8988T (cell line): ENCODE data around the gene FAM78B.

ENCODE experiments used
- DNase-seq: peaks from one replicate; pipeline ENCODE4 v3.0.0; 2011

Gene FAM78B, protein sequence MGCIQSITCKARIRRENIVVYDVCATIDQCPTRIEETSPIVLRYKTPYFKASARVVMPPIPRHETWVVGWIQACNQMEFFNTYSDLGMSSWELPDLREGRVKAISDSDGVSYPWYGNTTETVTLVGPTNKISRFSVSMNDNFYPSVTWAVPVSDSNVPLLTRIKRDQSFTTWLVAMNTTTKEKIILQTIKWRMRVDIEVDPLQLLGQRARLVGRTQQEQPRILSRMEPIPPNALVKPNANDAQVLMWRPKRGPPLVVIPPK

DNA sequence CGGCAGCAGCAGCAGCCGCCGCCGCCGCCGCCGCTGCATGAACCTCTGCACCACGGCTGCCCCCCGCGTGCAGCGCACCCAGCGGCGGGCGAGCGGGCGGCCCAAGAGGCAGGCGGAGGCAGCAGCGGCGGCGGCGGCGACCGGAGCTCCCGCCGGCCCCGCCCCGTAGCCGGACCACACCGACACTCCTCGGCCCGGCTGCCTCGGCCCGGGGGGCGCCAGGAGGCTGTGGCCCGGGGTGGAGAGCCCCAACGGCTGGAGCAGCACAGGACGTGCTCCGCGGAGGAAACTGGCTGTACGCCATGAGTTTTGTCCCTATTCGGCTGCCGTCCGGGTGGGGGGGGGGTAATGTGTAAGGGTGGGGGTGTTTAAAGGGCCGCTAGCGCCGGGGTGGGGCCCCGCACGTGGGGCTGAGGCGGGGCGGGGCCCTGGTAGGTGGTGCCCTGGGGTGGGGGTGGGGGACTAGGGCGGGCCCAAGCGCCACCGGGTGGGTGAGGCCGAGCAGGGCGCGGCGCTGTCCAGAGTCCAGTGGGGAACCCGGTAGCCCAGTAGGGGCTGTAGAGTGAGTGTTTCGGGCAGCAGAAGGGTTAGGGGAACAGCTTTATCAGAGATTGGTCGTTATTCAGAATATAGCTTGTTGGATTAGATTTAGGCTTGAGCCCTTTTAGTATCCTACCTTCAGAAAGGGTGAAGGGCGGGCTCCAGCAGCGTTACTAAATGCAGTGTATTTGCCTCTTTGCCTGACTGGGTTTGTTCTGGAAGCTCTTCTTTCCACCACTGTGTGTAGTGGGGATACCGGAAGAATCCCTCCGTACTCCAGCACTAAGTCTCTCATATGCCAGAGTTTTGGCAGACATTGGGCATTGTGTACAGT lies at the start of gene FAM78B:
TSS of gene FAM78B (minus strand) at position 304 of the 874 bp plus-strand sequence. CDS start 753 bp downstream, outside the sequence.
- DNase-seq: peak; percentile 55

DNA sequence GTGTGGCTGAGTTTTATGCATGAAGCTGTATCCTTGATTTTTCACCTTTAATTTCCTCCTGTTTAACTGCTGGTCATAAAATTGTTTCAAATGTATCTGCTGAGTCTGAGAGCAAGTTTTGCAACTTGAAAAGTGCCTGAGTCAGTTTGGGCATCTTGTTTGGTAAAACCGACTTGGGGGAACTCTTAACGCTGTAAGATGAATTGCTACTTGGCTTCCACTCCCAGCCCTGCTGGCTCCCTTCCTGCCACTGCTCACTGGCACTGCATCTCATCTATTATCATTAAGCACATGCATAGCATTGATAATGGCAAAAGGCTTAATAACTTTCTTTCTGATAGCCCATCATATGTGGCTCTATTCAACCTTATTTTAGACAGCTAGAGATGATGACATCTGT lies 35.7 kb upstream of the FAM78B start:
- no peak for DNase-seq

GRCh38 chr1:166200743-166201142 lies 33.9 kb upstream of the FAM78B start:
- no peak for DNase-seq

- DNase-seq: no peak
Measured at GRCh38 chr1:166197597-166197996, 30.8 kb upstream of the FAM78B start.

GRCh38 chr1:166197141-166197540 lies 30.3 kb upstream of the FAM78B start:
- no peak for DNase-seq

GRCh38 chr1:166193057-166193698 lies 26.4 kb upstream of the FAM78B start:
- no peak for DNase-seq

DNA sequence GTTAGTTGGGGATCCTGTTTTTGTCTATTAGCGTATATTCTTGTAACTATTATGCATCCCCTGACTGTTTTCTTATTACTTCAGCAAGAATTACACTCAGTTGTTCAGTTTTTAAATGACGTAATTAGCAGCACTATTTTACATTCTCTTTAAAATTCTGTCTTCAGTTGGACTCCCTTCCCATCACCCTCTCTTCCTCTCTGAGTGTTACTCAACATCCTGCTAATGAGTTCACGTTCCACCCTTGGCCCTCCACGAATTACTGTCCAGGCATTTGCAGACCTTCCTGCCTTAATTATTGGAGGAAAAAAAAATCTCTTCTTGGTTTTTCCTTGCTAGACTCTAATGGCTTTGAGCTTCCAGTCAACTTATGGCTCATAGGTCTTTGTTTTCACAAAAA lies 23.6 kb upstream of the FAM78B start:
- no peak for DNase-seq

- no peak for DNase-seq
Measured at GRCh38 chr1:166189126-166189525, 22.3 kb upstream of the FAM78B start.

DNA sequence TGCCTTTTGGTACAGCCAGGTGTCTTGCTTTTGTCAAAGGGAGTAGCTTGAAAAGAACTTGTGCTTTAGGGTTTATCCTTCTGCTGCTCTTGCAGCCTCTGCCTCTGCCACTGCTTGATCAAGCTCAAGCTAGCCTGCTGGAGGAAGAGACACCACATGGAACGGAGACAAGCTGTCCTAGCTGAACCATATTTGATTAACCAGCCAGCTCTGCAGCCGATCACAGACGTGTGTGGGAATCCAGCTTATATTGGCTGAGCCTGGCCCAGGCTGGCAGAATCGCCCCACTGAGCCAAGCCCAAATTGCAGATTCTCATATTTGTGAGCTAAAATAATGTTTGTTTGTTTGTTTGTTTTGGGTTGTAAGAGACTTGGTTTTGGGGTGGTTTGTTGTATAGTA lies 18.7 kb upstream of the FAM78B start:
- no peak for DNase-seq

DNA sequence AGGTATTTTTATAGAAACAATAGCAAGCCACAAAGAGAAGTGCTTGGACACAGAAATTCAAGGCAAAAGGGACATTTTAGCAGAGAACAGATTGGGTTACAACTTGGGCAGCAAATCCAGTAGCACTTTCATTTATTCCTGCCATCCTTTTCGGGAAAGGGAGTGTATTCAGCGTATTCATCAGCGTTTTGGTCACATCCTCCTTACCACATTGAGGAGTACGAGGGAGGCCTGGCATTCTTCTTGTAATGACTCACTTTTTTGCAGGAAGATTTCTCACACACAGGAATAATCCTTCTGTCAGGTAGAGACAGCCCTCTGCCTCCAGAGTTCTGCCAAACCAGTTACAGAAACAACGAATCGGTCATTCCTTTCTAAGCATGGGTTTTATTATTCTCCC lies 18.1 kb upstream of the FAM78B start:
- no peak for DNase-seq

GRCh38 chr1:166184012-166184411 lies 17.2 kb upstream of the FAM78B start:
- no peak for DNase-seq

- DNase-seq: no peak
Measured at GRCh38 chr1:166182281-166182680, 15.5 kb upstream of the FAM78B start.

- DNase-seq: no peak
Measured at GRCh38 chr1:166176416-166176815, 9.6 kb upstream of the FAM78B start.

DNA sequence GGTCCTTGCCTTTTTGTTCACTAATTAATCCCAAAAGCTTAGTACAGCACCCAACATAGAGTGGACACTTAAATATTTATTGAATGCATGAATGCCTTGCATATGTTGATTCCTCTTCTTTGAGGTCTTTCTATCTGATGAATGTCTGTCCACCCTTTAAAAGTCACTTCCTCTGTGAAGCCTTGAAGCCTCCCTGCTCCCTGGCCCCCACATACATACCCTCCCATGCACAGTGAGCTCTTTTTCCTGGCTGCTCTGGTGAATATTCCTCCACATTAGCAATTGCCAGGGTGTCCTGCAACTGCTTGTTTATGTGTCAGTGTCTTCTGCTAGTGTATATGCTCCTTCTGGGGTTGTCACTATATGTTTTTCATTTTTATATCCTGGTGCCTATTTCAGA lies 8.2 kb upstream of the FAM78B start:
- DNase-seq: no peak

DNA sequence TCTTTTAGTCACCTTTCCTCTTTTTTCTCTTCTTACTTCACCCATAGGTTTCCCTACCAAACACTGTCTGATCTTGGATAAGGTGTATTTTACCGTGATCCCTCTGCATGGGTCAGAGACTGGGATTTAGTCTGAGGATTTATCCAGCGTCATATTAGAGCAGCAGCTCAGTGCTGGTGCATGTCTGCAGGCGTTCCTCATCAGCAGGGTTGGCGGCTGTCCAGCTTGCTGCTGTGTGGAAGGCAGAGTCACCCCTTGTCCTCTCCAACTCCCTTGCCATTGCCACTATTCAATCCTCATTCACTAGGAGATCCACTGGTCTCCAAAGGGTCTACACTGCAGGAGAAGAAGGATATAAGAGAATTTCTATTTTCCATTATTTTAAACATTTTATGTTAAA lies 7.3 kb upstream of the FAM78B start:
- DNase-seq: no peak

GRCh38 chr1:166172106-166172505 lies 5.3 kb upstream of the FAM78B start:
- no peak for DNase-seq

GRCh38 chr1:166170726-166171125 lies 3.9 kb upstream of the FAM78B start:
- DNase-seq: no peak

DNA sequence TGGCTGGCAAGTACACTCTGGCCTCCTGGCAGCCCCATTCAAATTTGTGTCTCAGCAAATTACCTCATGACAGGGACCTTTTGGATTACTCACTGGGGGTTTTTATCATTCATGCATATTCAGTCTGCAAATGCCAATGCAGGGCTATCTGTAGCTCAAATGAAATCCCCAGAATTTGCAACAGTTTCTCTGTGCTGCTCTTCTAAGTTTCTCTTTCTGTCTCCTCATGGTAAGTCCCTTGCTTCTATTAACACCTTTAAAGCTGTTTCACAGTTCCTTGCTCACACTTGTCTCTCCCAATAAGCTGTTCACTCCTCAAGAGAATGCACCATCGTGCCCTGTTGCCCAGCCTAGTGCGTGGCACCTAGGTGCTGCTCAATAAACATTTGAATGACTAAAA lies 3.3 kb upstream of the FAM78B start:
- no peak for DNase-seq

DNA sequence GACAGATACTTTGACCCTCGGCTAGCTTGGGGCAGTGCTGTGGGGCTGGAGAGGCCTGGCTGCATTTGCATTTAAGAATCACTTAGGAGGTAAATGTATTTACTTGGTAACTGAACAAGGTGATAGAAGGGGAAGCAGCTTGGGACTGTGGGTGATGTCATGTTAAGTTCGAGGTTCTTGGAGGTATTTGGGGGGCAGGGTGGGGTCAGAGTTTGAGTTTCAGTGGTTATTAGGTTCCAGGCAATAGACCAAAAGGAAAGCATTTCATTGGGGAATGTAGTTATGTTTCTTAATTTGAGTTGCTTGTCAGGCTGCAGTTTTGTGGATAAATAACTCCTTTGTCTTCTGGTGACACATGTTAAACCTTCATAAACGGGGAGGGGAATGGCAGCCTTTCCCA lies 2.4 kb upstream of the FAM78B start:
- DNase-seq: no peak

- no peak for DNase-seq
Measured at GRCh38 chr1:166167572-166167925, 748 bp upstream of the FAM78B start.

DNA sequence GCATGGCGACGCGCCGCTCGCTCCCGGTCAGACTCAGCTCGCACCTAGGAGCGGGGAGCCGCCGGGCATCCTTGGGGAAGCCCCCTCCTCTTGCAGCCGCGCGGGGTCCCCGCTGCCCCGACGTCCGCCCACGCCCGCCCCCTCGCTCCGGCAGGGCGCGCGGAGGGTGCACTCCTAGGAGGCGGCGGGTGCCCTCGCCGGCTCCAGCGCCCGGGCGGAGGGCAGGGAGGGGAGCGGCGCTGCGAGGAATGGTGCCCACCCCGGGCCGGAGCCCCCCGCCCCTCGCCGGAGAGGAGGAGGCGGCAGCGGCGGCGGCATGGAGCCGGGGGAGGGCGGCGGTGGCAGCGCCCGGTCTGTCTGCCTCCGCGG lies 488 bp downstream of the FAM78B start:
- DNase-seq: no peak

DNA sequence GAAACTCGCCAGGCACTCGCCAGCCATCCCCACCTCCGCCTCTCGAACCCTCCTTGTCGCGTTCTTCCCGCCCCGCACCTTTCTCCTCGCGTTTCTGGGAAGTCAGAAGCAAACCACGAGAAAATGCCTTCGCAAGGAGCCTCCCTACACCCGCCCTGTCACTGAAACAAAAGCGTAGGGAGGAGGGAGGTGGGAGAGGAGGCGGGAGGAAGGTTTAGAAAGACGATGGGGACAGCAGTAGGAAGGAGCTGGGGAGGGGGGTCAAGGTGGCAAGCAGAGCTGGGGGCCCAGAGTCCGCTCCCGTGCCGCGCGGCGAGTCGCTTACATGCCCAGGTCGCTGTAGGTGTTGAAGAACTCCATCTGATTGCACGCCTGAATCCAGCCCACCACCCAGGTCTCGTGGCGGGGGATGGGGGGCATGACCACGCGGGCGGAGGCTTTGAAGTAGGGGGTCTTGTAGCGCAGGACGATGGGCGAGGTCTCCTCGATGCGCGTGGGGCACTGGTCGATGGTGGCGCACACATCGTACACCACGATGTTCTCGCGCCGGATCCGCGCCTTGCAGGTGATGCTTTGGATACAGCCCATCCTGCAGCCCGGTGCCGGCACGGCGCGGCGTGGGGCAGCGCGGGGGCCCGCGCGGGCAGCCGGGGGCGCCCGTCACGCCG lies 1.0 kb downstream of the FAM78B start:
- DNase-seq: peak; percentile 30

GRCh38 chr1:166164995-166165660 lies 1.7 kb downstream of the FAM78B start:
- DNase-seq: peak; percentile 43
